ENCODE measurements around the gene PKD1L1.

DNA sequence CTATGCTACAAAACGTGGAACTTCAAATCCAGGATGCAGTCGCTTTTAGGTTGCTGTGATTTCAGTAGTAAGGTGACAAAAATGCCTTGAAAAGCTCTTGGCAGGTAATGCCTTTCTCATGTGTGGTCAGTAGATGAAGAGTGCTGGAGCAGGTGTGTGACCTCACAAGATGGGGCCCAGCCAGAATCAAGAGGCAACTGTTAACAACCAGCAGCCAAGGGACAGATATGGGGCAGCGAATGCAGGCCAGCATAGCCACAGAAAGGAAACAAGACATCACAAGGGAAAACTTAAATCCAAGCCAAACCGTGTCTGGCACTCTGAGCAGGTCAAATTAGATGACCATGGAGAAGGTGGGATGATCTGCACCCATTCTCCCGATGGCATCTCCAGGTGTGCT is 18.9 kb upstream of the PKD1L1 start:
- TF ChIP-seq, protein P1, sequence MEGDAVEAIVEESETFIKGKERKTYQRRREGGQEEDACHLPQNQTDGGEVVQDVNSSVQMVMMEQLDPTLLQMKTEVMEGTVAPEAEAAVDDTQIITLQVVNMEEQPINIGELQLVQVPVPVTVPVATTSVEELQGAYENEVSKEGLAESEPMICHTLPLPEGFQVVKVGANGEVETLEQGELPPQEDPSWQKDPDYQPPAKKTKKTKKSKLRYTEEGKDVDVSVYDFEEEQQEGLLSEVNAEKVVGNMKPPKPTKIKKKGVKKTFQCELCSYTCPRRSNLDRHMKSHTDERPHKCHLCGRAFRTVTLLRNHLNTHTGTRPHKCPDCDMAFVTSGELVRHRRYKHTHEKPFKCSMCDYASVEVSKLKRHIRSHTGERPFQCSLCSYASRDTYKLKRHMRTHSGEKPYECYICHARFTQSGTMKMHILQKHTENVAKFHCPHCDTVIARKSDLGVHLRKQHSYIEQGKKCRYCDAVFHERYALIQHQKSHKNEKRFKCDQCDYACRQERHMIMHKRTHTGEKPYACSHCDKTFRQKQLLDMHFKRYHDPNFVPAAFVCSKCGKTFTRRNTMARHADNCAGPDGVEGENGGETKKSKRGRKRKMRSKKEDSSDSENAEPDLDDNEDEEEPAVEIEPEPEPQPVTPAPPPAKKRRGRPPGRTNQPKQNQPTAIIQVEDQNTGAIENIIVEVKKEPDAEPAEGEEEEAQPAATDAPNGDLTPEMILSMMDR (IDR thresholded peaks at IDR 0.05) = no peak
- TF ChIP-seq POLR2AphosphoS5 (IDR thresholded peaks at IDR 0.05) (no peak), EP300 (IDR thresholded peaks at IDR 0.05) (no peak)
